Spleen (tissue), 11 donors: ENCODE data around the gene AK9. TPM values are rescaled to one million over a fixed set of nuclear protein-coding genes. Genes with fewer than 3 reads are reported as not detected.

Source experiments
- DNase-seq: peaks from one replicate; pipeline ENCODE4 v3.0.0-alpha.2; 2020
- H3K27ac ChIP-seq, 8 donors: fragments of 200-600 bp; sonication (generic) in 7 of 8; 1 replicate in 4 of 8; 2 replicates in 4 of 8; pipeline versions ENCODE4 v1.5.0 to v1.8.0; 2016 to 2021; ENCODE audit warnings: inconsistent platforms in 4 of 8, mild to moderate bottlenecking in 4 of 8, moderate library complexity in 1 of 8
- H3K27me3 ChIP-seq, 7 donors: fragments of 200-600 bp; sonication (generic) in 6 of 7; replicated peaks in 1 of 7; 1 replicate in 4 of 7; 2 replicates in 3 of 7; pipeline versions ENCODE4 v1.5.0 to v1.8.0; 2016 to 2021; ENCODE audit warnings: inconsistent platforms in 3 of 7, mild to moderate bottlenecking in 1 of 7
- H3K36me3 ChIP-seq, 6 donors: fragments of 200-600 bp; sonication (generic) in 5 of 6; 1 replicate in 4 of 6; 2 replicates in 2 of 6; pipeline versions ENCODE4 v1.5.0 to v1.8.0; 2016 to 2021; ENCODE audit warnings: inconsistent platforms in 2 of 6
- H3K4me1 ChIP-seq, 6 donors: fragments of 200-600 bp; sonication (generic) in 5 of 6; 1 replicate in 3 of 6; 2 replicates in 3 of 6; pipeline versions ENCODE4 v1.5.0 to v1.8.0; 2016 to 2021; ENCODE audit warnings: inconsistent platforms in 3 of 6
- H3K4me3 ChIP-seq, 8 donors: fragments of 200-600 bp; sonication (generic) in 7 of 8; 1 replicate in 4 of 8; 2 replicates in 4 of 8; pipeline versions ENCODE4 v1.5.0 to v1.8.0; 2016 to 2021; ENCODE audit warnings: inconsistent platforms in 4 of 8, mild to moderate bottlenecking in 4 of 8, moderate library complexity in 2 of 8
- H3K9me3 ChIP-seq, 8 donors: fragments of 200-600 bp; sonication (generic) in 7 of 8; 1 replicate in 4 of 8; 2 replicates in 4 of 8; pipeline versions ENCODE4 v1.5.0 to v1.8.0; 2016 to 2021; ENCODE audit warnings: inconsistent platforms in 4 of 8
- CTCF ChIP-seq, 11 experiments: fragments of 200-600 bp in 7 of 11; fragments of 450-650 bp in 4 of 11; sonication (generic) in 4 of 11; IDR thresholded peaks in 8 of 11; conservative IDR thresholded peaks in 3 of 11; 1 replicate in 7 of 11; 2 replicates in 4 of 11; pipeline versions ENCODE4 v1.4.0 to v1.8.0; 2016 to 2021; ENCODE audit warnings: antibody characterized with exemption in 11 of 11, inconsistent platforms in 4 of 11, mild to moderate bottlenecking in 1 of 11
- POLR2A ChIP-seq, 3 donors: fragments of 450-650 bp; IDR thresholded peaks; one replicate each; pipeline ENCODE4 v1.5.1; 2017; ENCODE audit warnings: antibody characterized with exemption in 3 of 3, mild to moderate bottlenecking in 1 of 3
- POLR2AphosphoS5 ChIP-seq, 3 donors: sonication (generic); formaldehyde crosslinking; IDR thresholded peaks; one replicate each; pipeline ENCODE4 v1.5.1; 2017; ENCODE audit warnings: antibody characterized with exemption in 3 of 3
- WGBS, 5 donors: extraction: QIAGEN DNeasy Blood & Tissue Kit in 3 of 5; methylation state at CpG; one replicate each; pipeline versions ENCODE4 v1.1.5 to v1.1.7; 2013 to 2018; 5-methylcytosine and 5-hydroxymethylcytosine counted together
- intact Hi-C: fragments of 100-400 bp; cut with DNase I; formaldehyde crosslinking; loops from one replicate; pipeline ENCODE4 v1.15.0; 2023; ENCODE audit warnings: low total_unique reads
- polyA plus RNA-seq, 3 donors: library from polyadenylated mRNA; stranded (reverse); fragments of 200-250 nt; gene quantifications; one replicate each; pipeline ENCODE4 v1.2.1, GENCODE V29; 2013
- total RNA-seq, 7 donors: library from RNA; depleted of rRNA in 3 of 7; stranded (reverse); fragments of >200 nt in 3 of 7; fragmentation: NEBNext Ultra II Directional in 4 of 7; extraction: Animal tissue kit (Norgen Biotek cat#: 25700) in 4 of 7; gene quantifications; one replicate each; pipeline versions ENCODE4 v1.1.0 to v1.2.1, GENCODE V29; 2016 to 2021
- donor health status: healthy with polysubstance abuse.
- donor health status: DM: no; HTN: no; CAD: no; lungs with moderate emphysema.
- donor health status: DM: no; HTN: no; CAD: no.
- donor health status: Bipolar disorder and iron deficiency.
- donor health status: healthy.
- donor health status: DM: no; HTN: no; CAD: no.
- donor health status: DM: yes; HTN: yes; CAD: no.

The AK9 gene
- total and polyA plus RNA-seq, 10 donors: 3.8 to 24.9 (median 11.5) TPM

GRCh38 chr6:109678240-109678639 is 12.8 kb downstream of the AK9 start:
- Histone ChIP-seq H3K9me3 (peaks cover 0 to 3% (median 0%) of the 10 kb centered on the region in 8 donors), H3K36me3 (no peaks in the 10 kb centered on the region), H3K27ac (no peak overlapping the region), H3K4me3 (no peak overlapping the region), H3K27me3 (no peaks in the 10 kb centered on the region), H3K4me1 (no peaks in the 10 kb centered on the region)
- 72 to 82% (median 78%) methylated on average over 4 of the region's 4 CpGs for WGBS, 5 donors
- TF ChIP-seq POLR2AphosphoS5 (IDR thresholded peaks at IDR 0.05): no peak
- TF ChIP-seq POLR2A (IDR thresholded peaks at IDR 0.05): no peak
- no peak for TF ChIP-seq CTCF (IDR thresholded peaks at IDR 0.05 in 8 of 11, conservative IDR thresholded peaks at IDR 0.05 in 3 of 11)
- intact Hi-C loops: no loop called here
- no peak for DNase-seq

DNA sequence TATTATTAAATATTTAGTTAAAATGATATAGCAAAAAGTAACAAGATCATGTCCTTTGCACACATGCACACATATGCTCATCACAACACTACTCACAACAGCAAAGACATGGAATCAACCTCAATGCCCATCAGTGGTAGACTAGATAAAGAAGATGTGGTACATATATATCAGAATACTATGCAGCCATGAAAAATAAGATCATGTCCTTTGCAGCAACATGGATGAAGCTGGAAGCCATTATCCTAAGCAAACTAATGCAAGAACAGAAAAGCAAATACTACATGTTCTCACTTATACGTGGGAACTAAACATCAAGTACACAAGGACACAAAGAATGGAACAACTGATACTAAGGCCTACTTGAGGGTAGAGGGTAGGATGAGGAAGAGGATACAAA is 14.3 kb downstream of the AK9 start:
- no peak for DNase-seq
- Histone ChIP-seq H3K27me3 (no peaks in the 10 kb centered on the region), H3K9me3 (peaks cover 0 to 3% (median 0%) of the 10 kb centered on the region in 8 donors), H3K27ac (no peak overlapping the region), H3K4me3 (no peak overlapping the region), H3K4me1 (no peaks in the 10 kb centered on the region), H3K36me3 (peaks cover 0 to 1% (median 0%) of the 10 kb centered on the region in 6 donors)
- WGBS, 5 donors: 90 to 100% (median 98%) methylated on average over 1 of the region's 1 CpG
- intact Hi-C loops: no loop called here
- TF ChIP-seq CTCF (IDR thresholded peaks at IDR 0.05 in 8 of 11, conservative IDR thresholded peaks at IDR 0.05 in 3 of 11): no peak
- no peak for TF ChIP-seq POLR2AphosphoS5 (IDR thresholded peaks at IDR 0.05)
- TF ChIP-seq POLR2A (IDR thresholded peaks at IDR 0.05): no peak

DNA sequence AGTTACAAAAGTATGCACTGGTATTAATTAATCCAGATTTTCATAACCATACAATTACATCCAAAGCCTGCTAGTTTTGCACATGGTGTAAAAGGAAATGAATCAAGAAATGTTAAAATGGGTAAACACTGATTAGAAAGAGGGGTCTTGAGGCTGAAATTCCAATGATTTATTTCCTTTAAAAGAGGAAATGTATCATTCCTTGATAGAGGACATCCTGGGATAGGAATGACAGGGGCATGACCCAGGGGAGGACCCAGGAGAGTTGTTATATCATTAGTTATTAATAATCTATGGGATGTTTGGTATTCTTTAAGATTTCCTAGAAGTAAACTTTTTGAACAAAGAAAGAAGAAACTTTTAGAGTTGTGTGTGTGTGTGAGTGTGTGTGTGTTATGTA is 18.2 kb downstream of the AK9 start:
- no peaks in the 10 kb centered on the region for H3K27me3 ChIP-seq
- intact Hi-C loops: no loop called here
- H3K27ac ChIP-seq: no peak overlapping the region
- peaks cover 0 to 25% (median 0%) of the 10 kb centered on the region in 6 donors for H3K36me3 ChIP-seq
- no peak overlapping the region for H3K4me3 ChIP-seq
- peaks cover 0 to 3% (median 0%) of the 10 kb centered on the region in 8 donors for H3K9me3 ChIP-seq
- no peak for DNase-seq
- TF ChIP-seq POLR2A (IDR thresholded peaks at IDR 0.05): no peak
- no peak for TF ChIP-seq CTCF (IDR thresholded peaks at IDR 0.05 in 8 of 11, conservative IDR thresholded peaks at IDR 0.05 in 3 of 11)
- TF ChIP-seq POLR2AphosphoS5 (IDR thresholded peaks at IDR 0.05): no peak
- no peaks in the 10 kb centered on the region for H3K4me1 ChIP-seq

DNA sequence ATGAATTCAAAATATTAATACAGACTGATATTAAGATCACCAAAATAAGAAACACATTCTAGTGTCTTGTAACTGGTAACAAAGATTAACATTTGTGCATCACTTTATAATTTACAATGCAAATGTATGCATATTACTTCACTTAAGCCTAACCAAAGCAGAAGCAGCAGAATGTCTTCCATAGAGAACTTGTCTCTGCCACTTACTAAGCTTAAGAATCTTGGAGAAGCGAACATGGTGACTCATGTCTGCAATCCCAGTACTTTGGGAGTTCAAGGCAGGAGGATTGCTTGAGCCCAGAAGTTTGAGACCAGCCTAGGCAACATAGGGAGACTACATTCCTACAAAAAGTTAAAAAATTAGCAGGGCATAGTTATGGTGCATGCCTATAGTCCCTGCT is 18.8 kb downstream of the AK9 start:
- intact Hi-C loops: no loop called here
- H3K27ac ChIP-seq: no peak overlapping the region
- no peaks in the 10 kb centered on the region for H3K4me1 ChIP-seq
- TF ChIP-seq POLR2AphosphoS5 (IDR thresholded peaks at IDR 0.05) (no peak), POLR2A (IDR thresholded peaks at IDR 0.05) (no peak), CTCF (IDR thresholded peaks at IDR 0.05 in 8 of 11, conservative IDR thresholded peaks at IDR 0.05 in 3 of 11) (no peak)
- DNase-seq: no peak
- peaks cover 0 to 25% (median 0%) of the 10 kb centered on the region in 6 donors for H3K36me3 ChIP-seq
- WGBS, 5 donors: 84 to 98% (median 94%) methylated on average over 1 of the region's 1 CpG
- H3K9me3 ChIP-seq: peaks cover 0 to 3% (median 0%) of the 10 kb centered on the region in 8 donors
- no peak overlapping the region for H3K4me3 ChIP-seq
- no peaks in the 10 kb centered on the region for H3K27me3 ChIP-seq
